Breast epithelium (tissue), 3 donors: ENCODE data around the gene CASS4.

Experiments used
- CTCF ChIP-seq, 3 donors: fragments of 450-650 bp; IDR thresholded peaks; one replicate each; pipeline ENCODE4 v1.5.1; 2016 to 2017; ENCODE audit warnings: antibody characterized with exemption in 3 of 3, mild to moderate bottlenecking in 3 of 3, moderate library complexity in 3 of 3
- POLR2A ChIP-seq: fragments of 450-650 bp; IDR thresholded peaks from one replicate; pipeline ENCODE4 v1.6.1; 2016; ENCODE audit warnings: antibody characterized with exemption, mild to moderate bottlenecking, moderate library complexity
- POLR2AphosphoS5 ChIP-seq, 3 donors: sonication (generic); formaldehyde crosslinking; IDR thresholded peaks; one replicate each; pipeline ENCODE4 v1.6.1; 2017; ENCODE audit warnings: antibody characterized with exemption in 3 of 3

GRCh38 chr20:56429502-56429901 lies 17.4 kb downstream of the CASS4 start:
- TF ChIP-seq CTCF (IDR thresholded peaks at IDR 0.05) (no peak), POLR2AphosphoS5 (IDR thresholded peaks at IDR 0.05) (no peak), POLR2A (no peak)
